Fibroblast of lung (primary cell): ENCODE measurements around the gene SLC25A42. TPM values are rescaled to one million over a fixed set of nuclear protein-coding genes. Genes with fewer than 3 reads are reported as not detected.

Experiments
- DNase-seq, 2 donors: peaks; one replicate each; pipeline versions ENCODE4 v3.0.0 to v3.0.0-alpha.2; 2010; ENCODE audit warnings: low read depth in 2 of 2
- H2AFZ ChIP-seq: 2 replicates; pipeline ENCODE4 v1.5.1; 2012; ENCODE audit warnings: low read length, control low read depth, inconsistent platforms
- H3K27ac ChIP-seq: 2 replicates; pipeline ENCODE4 v1.5.1; 2011; ENCODE audit warnings: low read length, control low read depth; ENCODE audit not compliant: insufficient read depth
- H3K27me3 ChIP-seq: 2 replicates; pipeline ENCODE4 v1.5.1; 2011; ENCODE audit warnings: mild to moderate bottlenecking, low read length; ENCODE audit not compliant: control insufficient read depth, insufficient read depth
- H3K36me3 ChIP-seq: 2 replicates; pipeline ENCODE4 v1.5.1; 2011; ENCODE audit warnings: low read length; ENCODE audit not compliant: control insufficient read depth, insufficient read depth
- H3K4me1 ChIP-seq: 2 replicates; pipeline ENCODE4 v1.5.1; 2011; ENCODE audit warnings: low read length; ENCODE audit not compliant: control insufficient read depth, insufficient read depth; ENCODE audit errors: extremely low read depth
- H3K4me2 ChIP-seq: 2 replicates; pipeline ENCODE4 v1.5.1; 2011; ENCODE audit warnings: low read length, control low read depth; ENCODE audit not compliant: insufficient read depth; ENCODE audit errors: extremely low read depth
- H3K4me3 ChIP-seq, 4 experiments: fragments of 200-600 bp in 1 of 4; sonication (generic) in 1 of 4; replicated peaks in 1 of 4; 2 replicates each; pipeline ENCODE4 v1.5.1; 2011 to 2016; ENCODE audit warnings: low read length in 4 of 4, low read depth in 3 of 4, mild to moderate bottlenecking in 3 of 4, control low read depth in 2 of 4, inconsistent platforms in 1 of 4, mixed read lengths in 1 of 4; ENCODE audit not compliant: insufficient read depth in 1 of 4; ENCODE audit errors: control extremely low read depth in 1 of 4
- H3K79me2 ChIP-seq: 2 replicates; pipeline ENCODE4 v1.5.1; 2012; ENCODE audit warnings: mild to moderate bottlenecking, low read length, inconsistent platforms; ENCODE audit not compliant: control insufficient read depth, insufficient read depth
- H3K9ac ChIP-seq: 2 replicates; pipeline ENCODE4 v1.5.1; 2011; ENCODE audit warnings: mild to moderate bottlenecking, low read length, control low read depth; ENCODE audit not compliant: insufficient read depth
- H3K9me3 ChIP-seq: 2 replicates; pipeline ENCODE4 v1.5.1; 2012; ENCODE audit warnings: low read depth, low read length; ENCODE audit not compliant: control insufficient read depth, insufficient read depth
- H4K20me1 ChIP-seq: 2 replicates; pipeline ENCODE4 v1.5.1; 2011; ENCODE audit warnings: low read length; ENCODE audit not compliant: control insufficient read depth, insufficient read depth; ENCODE audit errors: extremely low read depth
- CTCF ChIP-seq, 2 donors: IDR thresholded peaks in 1 of 2; conservative IDR thresholded peaks in 1 of 2; 1 replicate in 1 of 2; 2 replicates in 1 of 2; pipeline ENCODE4 v1.5.1; 2011 to 2012; ENCODE audit warnings: low read length in 2 of 2, control low read depth in 1 of 2, inconsistent platforms in 1 of 2, low read depth in 1 of 2, mild to moderate bottlenecking in 1 of 2
- EZH2 ChIP-seq: IDR thresholded peaks from 2 replicates; pipeline ENCODE4 v1.5.1; 2012; ENCODE audit warnings: low read length, control low read depth, mild to moderate bottlenecking; ENCODE audit errors: missing control alignments
- polyA plus RNA-seq, 2 donors: library from polyadenylated mRNA; depleted of rRNA in 1 of 2; stranded (reverse) in 1 of 2; unstranded in 1 of 2; fragments of >200 nt; gene quantifications; 2 replicates each; pipeline ENCODE4 v1.2.1, GENCODE V29; 2011 to 2012; ENCODE audit warnings: missing spikeins in 1 of 2
- total RNA-seq: library from RNA; depleted of rRNA; stranded (reverse); fragments of >200 nt; gene quantifications from 2 replicates; pipeline ENCODE4 v1.2.1, GENCODE V29; 2014

Gene SLC25A42
- total and polyA plus RNA-seq, 2 donors (not counting 1 experiment from before 2014, with no cell fraction given), result 3.6 to 7.1 TPM

- Histone ChIP-seq H3K4me1 (peaks cover 3% of the 10 kb centered on the region), H3K9ac (no peak overlapping the region), H3K79me2 (no peaks in the 10 kb centered on the region), H2AFZ (no peak overlapping the region), H3K36me3 (no peaks in the 10 kb centered on the region), H3K4me2 (no peak overlapping the region), H4K20me1 (no peaks in the 10 kb centered on the region), H3K27ac (no peak overlapping the region), H3K27me3 (no peaks in the 10 kb centered on the region), H3K4me3 (no peak overlapping the region), H3K9me3 (no peaks in the 10 kb centered on the region)
- no peak for TF ChIP-seq CTCF (conservative IDR thresholded peaks at IDR 0.05 in 1 of 2, IDR thresholded peaks at IDR 0.05 in 1 of 2; ENCODE audit: low read depth in 1 of 2, low read length in 2 of 2)
- TF ChIP-seq EZH2, result no peak
- DNase-seq, result no peak
Measured at GRCh38 chr19:19077103-19077502, 13.3 kb downstream of the SLC25A42 start.

- H3K4me2 ChIP-seq, result no peak overlapping the region
- no peak overlapping the region for H2AFZ ChIP-seq
- no peak overlapping the region for H3K4me3 ChIP-seq
- H3K9ac ChIP-seq, result no peak overlapping the region
- H3K27ac ChIP-seq, result no peak overlapping the region
- H3K36me3 ChIP-seq, result no peaks in the 10 kb centered on the region
- H3K4me1 ChIP-seq, result peaks cover 3% of the 10 kb centered on the region
- TF ChIP-seq CTCF (conservative IDR thresholded peaks at IDR 0.05 in 1 of 2, IDR thresholded peaks at IDR 0.05 in 1 of 2; ENCODE audit: low read depth in 1 of 2, low read length in 2 of 2) (no peak), EZH2 (no peak)
- no peak for DNase-seq
- H3K9me3 ChIP-seq, result no peaks in the 10 kb centered on the region
- H3K27me3 ChIP-seq, result no peaks in the 10 kb centered on the region
- no peaks in the 10 kb centered on the region for H4K20me1 ChIP-seq
- no peaks in the 10 kb centered on the region for H3K79me2 ChIP-seq
Measured at GRCh38 chr19:19078801-19079200, 15.0 kb downstream of the SLC25A42 start.

GRCh38 chr19:19079571-19079970 lies 15.8 kb downstream of the SLC25A42 start:
- TF ChIP-seq CTCF (conservative IDR thresholded peaks at IDR 0.05 in 1 of 2, IDR thresholded peaks at IDR 0.05 in 1 of 2; ENCODE audit: low read depth in 1 of 2, low read length in 2 of 2), result no peak
- TF ChIP-seq EZH2, result no peak
- H3K27me3 ChIP-seq, result no peaks in the 10 kb centered on the region

More at GRCh38 chr19:19079571-19079970, 15.8 kb downstream of the SLC25A42 start:
- H3K4me3 ChIP-seq, result no peak overlapping the region
- no peak overlapping the region for H3K9ac ChIP-seq
- no peak overlapping the region for H3K4me2 ChIP-seq
- no peak overlapping the region for H3K27ac ChIP-seq
- peaks cover 3% of the 10 kb centered on the region for H3K4me1 ChIP-seq
- no peaks in the 10 kb centered on the region for H3K36me3 ChIP-seq
- no peaks in the 10 kb centered on the region for H3K9me3 ChIP-seq
- no peaks in the 10 kb centered on the region for H4K20me1 ChIP-seq
- H3K79me2 ChIP-seq, result no peaks in the 10 kb centered on the region
- DNase-seq, result no peak
- no peak overlapping the region for H2AFZ ChIP-seq
